ENCODE data around the gene CBY1. TPM values are rescaled to one million over a fixed set of nuclear protein-coding genes. Genes with fewer than 3 reads are reported as not detected.
A peak's percentile ranks its signal among the peaks of the same experiment; 100 is the strongest.

The CBY1 gene
- total and polyA plus RNA-seq, 9 of the 15 experiments (the other 6 are each of a cell fraction or from before 2014, with no cell fraction given) = 5.7 to 19.7 (median 10.8) TPM

- TF ChIP-seq, protein P1, sequence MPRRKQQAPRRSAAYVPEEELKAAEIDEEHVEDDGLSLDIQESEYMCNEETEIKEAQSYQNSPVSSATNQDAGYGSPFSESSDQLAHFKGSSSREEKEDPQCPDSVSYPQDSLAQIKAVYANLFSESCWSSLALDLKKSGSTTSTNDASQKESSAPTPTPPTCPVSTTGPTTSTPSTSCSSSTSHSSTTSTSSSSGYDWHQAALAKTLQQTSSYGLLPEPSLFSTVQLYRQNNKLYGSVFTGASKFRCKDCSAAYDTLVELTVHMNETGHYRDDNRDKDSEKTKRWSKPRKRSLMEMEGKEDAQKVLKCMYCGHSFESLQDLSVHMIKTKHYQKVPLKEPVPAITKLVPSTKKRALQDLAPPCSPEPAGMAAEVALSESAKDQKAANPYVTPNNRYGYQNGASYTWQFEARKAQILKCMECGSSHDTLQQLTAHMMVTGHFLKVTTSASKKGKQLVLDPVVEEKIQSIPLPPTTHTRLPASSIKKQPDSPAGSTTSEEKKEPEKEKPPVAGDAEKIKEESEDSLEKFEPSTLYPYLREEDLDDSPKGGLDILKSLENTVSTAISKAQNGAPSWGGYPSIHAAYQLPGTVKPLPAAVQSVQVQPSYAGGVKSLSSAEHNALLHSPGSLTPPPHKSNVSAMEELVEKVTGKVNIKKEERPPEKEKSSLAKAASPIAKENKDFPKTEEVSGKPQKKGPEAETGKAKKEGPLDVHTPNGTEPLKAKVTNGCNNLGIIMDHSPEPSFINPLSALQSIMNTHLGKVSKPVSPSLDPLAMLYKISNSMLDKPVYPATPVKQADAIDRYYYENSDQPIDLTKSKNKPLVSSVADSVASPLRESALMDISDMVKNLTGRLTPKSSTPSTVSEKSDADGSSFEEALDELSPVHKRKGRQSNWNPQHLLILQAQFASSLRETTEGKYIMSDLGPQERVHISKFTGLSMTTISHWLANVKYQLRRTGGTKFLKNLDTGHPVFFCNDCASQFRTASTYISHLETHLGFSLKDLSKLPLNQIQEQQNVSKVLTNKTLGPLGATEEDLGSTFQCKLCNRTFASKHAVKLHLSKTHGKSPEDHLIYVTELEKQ (CRISPR knock-in tag; IDR thresholded peaks at IDR 0.05) = no peak
- TF ChIP-seq TCFL5 (CRISPR knock-in tag; conservative IDR thresholded peaks at IDR 0.05) = no peak
- TF ChIP-seq NR0B1 (IDR thresholded peaks at IDR 0.05; ENCODE audit: partially characterized antibody) = no peak
- TF ChIP-seq BACH1 (tag; IDR thresholded peaks at IDR 0.05) = no peak
- no peak for TF ChIP-seq HES1 (IDR thresholded peaks at IDR 0.05; ENCODE audit: low read depth)
- no peak for TF ChIP-seq ZNF785 (CRISPR knock-in tag; IDR thresholded peaks at IDR 0.05)
- peak; percentile 90 for TF ChIP-seq POLR2G (IDR thresholded peaks at IDR 0.05; ENCODE audit: low read depth, low read length)
- no peak for TF ChIP-seq U2AF2 (optimal IDR thresholded peaks at IDR 0.05; ENCODE audit: low read depth, low read length)
- no peak for TF ChIP-seq ZNF318 (IDR thresholded peaks at IDR 0.05; ENCODE audit: borderline replicate concordance in 1 of 2, low read depth in 1 of 2)
- no peak for TF ChIP-seq TCF7L2 (IDR thresholded peaks at IDR 0.05; ENCODE audit: low read depth, low read length)
- TF ChIP-seq ZNF77 (CRISPR knock-in tag; IDR thresholded peaks at IDR 0.05) = no peak
- TF ChIP-seq PTTG1 (tag; IDR thresholded peaks at IDR 0.05; ENCODE audit: low read depth) = no peak
Observed at GRCh38 chr22:38700789-38701628, 44.6 kb downstream of the CBY1 start, which contains the start of gene JOSD1 (continued).
